ENCODE measurements around the gene DKK1.

DKK1 gene

GRCh38 chr10:52313933-52314821 is at the start of gene DKK1:
TSS of gene DKK1 (plus strand) at chr10:52314281. CDS start at chr10:52314435, 154 bp downstream.
- DNase-seq = no peak

- no peak for DNase-seq
These were observed 48.8 kb upstream of the DKK1 start for GRCh38 chr10:52265131-52265926.

- DNase-seq = no peak
These were observed 47.2 kb upstream of the DKK1 start for GRCh38 chr10:52266858-52267257.

GRCh38 chr10:52268790-52269189 is 45.3 kb upstream of the DKK1 start:
- no peak for DNase-seq

GRCh38 chr10:52269233-52269632 is 44.8 kb upstream of the DKK1 start:
- no peak for DNase-seq

- no peak for DNase-seq
These were observed 37.9 kb upstream of the DKK1 start for GRCh38 chr10:52276163-52276562.

- no peak for DNase-seq
These were observed 37.1 kb upstream of the DKK1 start for GRCh38 chr10:52276986-52277385.

GRCh38 chr10:52279546-52279945 is 34.5 kb upstream of the DKK1 start:
- no peak for DNase-seq

GRCh38 chr10:52280051-52280450 is 34.0 kb upstream of the DKK1 start:
- no peak for DNase-seq

- DNase-seq = no peak
These were observed 30.9 kb upstream of the DKK1 start for GRCh38 chr10:52283174-52283573.

- DNase-seq = no peak
These were observed 29.6 kb upstream of the DKK1 start for GRCh38 chr10:52284416-52285013.

- no peak for DNase-seq
These were observed 26.2 kb upstream of the DKK1 start for GRCh38 chr10:52287866-52288265.

- no peak for DNase-seq
These were observed 16.3 kb upstream of the DKK1 start for GRCh38 chr10:52297747-52298146.

- no peak for DNase-seq
These were observed 13.3 kb upstream of the DKK1 start for GRCh38 chr10:52300599-52301277.

- no peak for DNase-seq
These were observed 5.6 kb upstream of the DKK1 start for GRCh38 chr10:52308251-52309031.

- DNase-seq = no peak
These were observed 1.2 kb upstream of the DKK1 start for GRCh38 chr10:52312942-52313255.

- no peak for DNase-seq
These were observed 687 bp upstream of the DKK1 start for GRCh38 chr10:52313256-52313932.

- DNase-seq = no peak
These were observed 906 bp downstream of the DKK1 start for GRCh38 chr10:52314822-52315552.

GRCh38 chr10:52316001-52316400 is 1.9 kb downstream of the DKK1 start:
- DNase-seq = no peak

- DNase-seq = no peak
These were observed 2.4 kb downstream of the DKK1 start for GRCh38 chr10:52316500-52316899.

- DNase-seq = no peak
These were observed 4.1 kb downstream of the DKK1 start for GRCh38 chr10:52318136-52318701.

Measured in NCI-H1092 (cell line).